K562 (cell line): ENCODE measurements around the gene ASB13. TPM values are rescaled to one million over a fixed set of nuclear protein-coding genes. Genes with fewer than 3 reads are reported as not detected.

Source experiments
- ATAC-seq: fragments of 200-7000 bp; cut with Tn5 transposase; 3 replicates; pipeline ENCODE4 v1.9.1; 2020; ENCODE audit warnings: moderate library complexity
- BruUV-seq: library from RNA; stranded (reverse); fragments of 400-500 nt; replicated peaks from 2 replicates; lab custom pipeline; 2021; lab: Mats Ljungman, UMichigan
- CTCF ChIA-PET: fragments of 300-600 bp; formaldehyde crosslinking; extraction: SDS; loops from one replicate; lab custom pipeline; 2021; ENCODE audit warnings: low intra/inter-chr PET ratio; lab: Yijun Ruan, JAX
- POLR2A ChIA-PET: fragments of 300-600, 350-650 bp; sonication (Branson Sonifier 250); formaldehyde crosslinking; extraction: SDS; loops from one replicate; lab custom pipeline; 2021; ENCODE audit warnings: antibody characterized with exemption, inconsistent platforms; lab: Yijun Ruan, JAX
- DNase-seq, 4 experiments: peaks; one replicate each; pipeline versions ENCODE4 v3.0.0 to v3.0.0-alpha.2; 2011 to 2018; ENCODE audit warnings: low spot score in 3 of 4, mixed read lengths in 3 of 4; ENCODE audit errors: extremely low read depth in 1 of 4
- FAIRE-seq: peaks from 2 replicates; lab custom pipeline; 2011; peaks lifted over from hg19 to GRCh38; lab: Jason Lieb, UNC
- H2AFZ ChIP-seq: 2 replicates; pipeline ENCODE4 v1.6.0; 2011; ENCODE audit warnings: low read depth, low read length, control low read depth, inconsistent platforms
- H3K27ac ChIP-seq: fragments of 200-600 bp; 3 replicates; pipeline ENCODE4 v1.8.0; 2011; ENCODE audit warnings: low read depth, mild to moderate bottlenecking, control low read depth, inconsistent platforms, low read length, moderate library complexity, mixed read lengths; ENCODE audit errors: extremely low read depth
- H3K27me3 ChIP-seq, 2 experiments: fragments of 300-600 bp in 1 of 2; 2 replicates in 1 of 2; 3 replicates in 1 of 2; pipeline versions ENCODE4 v1.6.0 to v1.8.0; 2011; ENCODE audit warnings: inconsistent platforms in 2 of 2, low read length in 2 of 2, mild to moderate bottlenecking in 1 of 2, mixed read lengths in 1 of 2, moderate library complexity in 1 of 2; ENCODE audit not compliant: control insufficient read depth in 2 of 2, insufficient read depth in 2 of 2
- H3K36me3 ChIP-seq: fragments of 300-600 bp; 3 replicates; pipeline ENCODE4 v1.8.0; 2011; ENCODE audit warnings: mild to moderate bottlenecking, low read length, inconsistent platforms; ENCODE audit not compliant: control insufficient read depth, insufficient read depth
- H3K4me1 ChIP-seq, 2 experiments: fragments of 200-600 bp in 1 of 2; replicated peaks in 1 of 2; 2 replicates in 1 of 2; 3 replicates in 1 of 2; pipeline versions ENCODE4 v1.5.1 to v1.8.0; 2011; ENCODE audit warnings: inconsistent platforms in 2 of 2, low read length in 2 of 2, mild to moderate bottlenecking in 1 of 2, mixed read lengths in 1 of 2, moderate library complexity in 1 of 2; ENCODE audit not compliant: control insufficient read depth in 2 of 2, insufficient read depth in 2 of 2
- H3K4me2 ChIP-seq: 2 replicates; pipeline ENCODE4 v1.6.1; 2011; ENCODE audit warnings: low read length, control low read depth, inconsistent platforms, mixed read lengths; ENCODE audit not compliant: insufficient read depth
- H3K4me3 ChIP-seq: fragments of 200-600 bp; sonication (generic), shearing (Covaris generic); 2 replicates; pipeline ENCODE4 v1.5.1; 2016; ENCODE audit warnings: control low read depth, inconsistent platforms
- H3K79me2 ChIP-seq: fragments of 200-600 bp; 3 replicates; pipeline ENCODE4 v1.8.0; 2011; ENCODE audit warnings: low read length, inconsistent platforms; ENCODE audit not compliant: control insufficient read depth, insufficient read depth
- H3K9ac ChIP-seq, 2 experiments: 2 replicates each; pipeline versions ENCODE4 v1.6.0 to v1.6.1; 2011; ENCODE audit warnings: low read depth in 2 of 2, low read length in 2 of 2, control low read depth in 1 of 2, inconsistent platforms in 1 of 2, mild to moderate bottlenecking in 1 of 2, mixed read lengths in 1 of 2; ENCODE audit not compliant: insufficient read depth in 1 of 2
- H3K9me1 ChIP-seq: one replicate; pipeline ENCODE4 v1.6.0; 2011; ENCODE audit warnings: inconsistent platforms, mild to moderate bottlenecking, low read length, moderate library complexity; ENCODE audit not compliant: control insufficient read depth, insufficient read depth
- H3K9me3 ChIP-seq: replicated peaks from 2 replicates; pipeline ENCODE4 v1.5.1; 2011; ENCODE audit warnings: low read depth, low read length, inconsistent platforms; ENCODE audit not compliant: control insufficient read depth, insufficient read depth
- H4K20me1 ChIP-seq: replicated peaks from 2 replicates; pipeline ENCODE4 v1.6.1; 2011; ENCODE audit warnings: low read length, inconsistent platforms, mixed read lengths; ENCODE audit not compliant: control insufficient read depth, insufficient read depth
- CEBPG ChIP-seq, 3 experiments: fragments of 200-800 bp in 1 of 3; sonication (Bioruptor generic) in 1 of 3; sonication (generic) in 1 of 3; formaldehyde crosslinking in 1 of 3; IDR thresholded peaks in 2 of 3; conservative IDR thresholded peaks in 1 of 3; 2 replicates each; pipeline versions ENCODE4 v1.6.1 to v1.8.0; 2016 to 2022; ENCODE audit warnings: missing compliant biosample characterization in 2 of 3, missing genetic modification characterization in 2 of 3, mild to moderate bottlenecking in 1 of 3, missing genetic modification reagents in 1 of 3
- FOXM1 ChIP-seq, 2 experiments: fragments of 450-650 bp in 1 of 2; sonication (generic) in 1 of 2; formaldehyde crosslinking in 1 of 2; IDR thresholded peaks; 2 replicates each; pipeline versions ENCODE4 v1.6.1 to v1.9.0; 2017 to 2022; ENCODE audit warnings: low read depth in 2 of 2, mild to moderate bottlenecking in 2 of 2, missing genetic modification reagents in 1 of 2, moderate library complexity in 1 of 2
- NCOA6 ChIP-seq: fragments of 450-650 bp; IDR thresholded peaks from 2 replicates; pipeline ENCODE4 v1.6.1; 2017; ENCODE audit warnings: mild to moderate bottlenecking
- NFRKB ChIP-seq: fragments of 450-650 bp; IDR thresholded peaks from 2 replicates; pipeline ENCODE4 v1.6.1; 2016; ENCODE audit warnings: low read depth
- ZNF23 ChIP-seq: fragments of 250-450 bp; sonication (Bioruptor Pico); IDR thresholded peaks from 2 replicates; pipeline ENCODE4 v1.4.0; 2020; ENCODE audit warnings: mild to moderate bottlenecking
- ZNF232 ChIP-seq: sonication (generic); formaldehyde crosslinking; IDR thresholded peaks from 2 replicates; pipeline ENCODE4 v1.8.0; 2022; ENCODE audit warnings: mild to moderate bottlenecking, missing genetic modification reagents
- whole genome bisulfite sequencing: fragments of 100-300 bp; shearing (Covaris generic); methylation state at CpG from one replicate; pipeline ENCODE4 v1.1.6; 2016; ENCODE audit warnings: low coverage, mixed read lengths; ENCODE audit not compliant: insufficient coverage; ENCODE audit errors: missing lambda C conversion rate; 5-methylcytosine and 5-hydroxymethylcytosine counted together
- in situ Hi-C: fragments of 300-500 bp; cut with MboI; formaldehyde crosslinking; loops from 4 replicates; pipeline ENCODE4 v1.15.0; 2018; ENCODE audit warnings: inconsistent platforms, mixed read lengths
- intact Hi-C: fragments of 100-400 bp; cut with micrococcal nuclease; formaldehyde crosslinking; loops from 2 replicates; pipeline ENCODE4 v1.14.2; 2022
- polyA plus RNA-seq, 8 experiments: library from polyadenylated mRNA; depleted of rRNA in 4 of 8; stranded (reverse) in 5 of 8; unstranded in 3 of 8; fragments of >200 nt; fragmentation: Nextera tagmentation in 2 of 8; fragmentation: Illumina TruSeq in 1 of 8; extraction: Ambion mirVana in 2 of 8; extraction: Trizol in 1 of 8; gene quantifications; 2 replicates each; pipeline versions ENCODE4 v1.2.1 to v1.2.3, GENCODE V29; 2011 to 2014; ENCODE audit warnings: inconsistent platforms in 1 of 8, missing spikeins in 1 of 8
- total RNA-seq, 7 experiments: library from RNA; depleted of rRNA in 6 of 7; stranded (reverse); fragments of >200 nt in 6 of 7; fragmentation: Illumina TruSeq in 2 of 7; extraction: Trizol in 2 of 7; gene quantifications; 2 replicates each; pipeline versions ENCODE4 v1.2.1 to v1.2.3, GENCODE V29; 2011 to 2021; ENCODE audit warnings: low replicate concordance in 1 of 7
- TF ChIP-seq, protein P1 (sequence below): sonication (generic); formaldehyde crosslinking; IDR thresholded peaks from 2 replicates; pipeline ENCODE4 v1.5.0; 2020; ENCODE audit warnings: missing genetic modification reagents

ASB13 gene
- total and polyA plus RNA-seq, 9 of the 15 experiments (the other 6 are each of a cell fraction or from before 2014, with no cell fraction given), result 5.2 to 28.8 (median 16.9) TPM

DNA sequence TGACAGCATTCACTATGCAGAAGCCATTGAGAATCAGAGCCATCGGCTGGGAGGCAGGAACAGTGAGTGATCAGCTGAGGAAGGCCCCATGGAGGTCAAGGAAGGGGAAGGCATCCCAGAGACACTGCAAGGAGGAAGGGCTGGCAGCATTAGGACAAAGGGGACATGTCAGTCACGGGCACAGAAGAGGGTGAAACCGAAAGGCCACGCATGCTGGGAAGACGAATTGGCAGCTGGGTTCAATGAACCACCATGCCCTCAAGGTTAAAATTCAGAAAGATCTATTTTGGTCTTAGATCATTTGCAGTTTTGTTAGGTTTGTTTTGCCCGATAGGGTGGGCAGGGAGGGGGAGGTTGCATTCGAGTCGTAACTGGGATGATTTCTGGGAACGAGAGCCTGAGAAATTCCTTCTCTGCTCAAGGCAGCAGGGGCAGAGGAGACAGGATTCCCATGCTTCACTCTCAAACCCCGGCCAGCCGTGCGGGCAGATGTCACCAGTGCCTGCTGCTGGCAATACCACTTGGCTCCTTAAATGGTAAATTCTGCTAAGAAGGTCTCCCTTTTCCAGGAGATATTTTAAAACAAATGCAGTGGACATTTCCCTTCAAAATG lies 57.7 kb downstream of the ASB13 start:
- no peak for ATAC-seq
- POLR2A ChIA-PET, result interaction anchor here (0.6 to 1.6 kb wide), 2 partner anchors 37 to 149 kb away, joined by 4 to 6 read pairs; no protein-coding TSS in a partner anchor

More for the DNA sequence above, 57.7 kb downstream of the ASB13 start:
- H3K9ac ChIP-seq, result peak overlapping the region in 1 of 2 experiments; percentile 29; a peak in 1 of 4 replicates
- FAIRE-seq (no peak), DNase-seq (no peak)
- H2AFZ ChIP-seq, result 0 out of 2 replicates have a peak overlapping the region, but pooled peaks have one; percentile 19
- intact Hi-C loops (loop anchor here (5.0 kb wide), 1 partner anchor 166 kb away; no protein-coding TSS in a partner anchor), in situ Hi-C loops (no loop called here)
- H3K9me1 ChIP-seq, result no peaks in the 10 kb centered on the region
- WGBS, result 49% methylated on average over 9 of the region's 12 CpGs
- CTCF ChIA-PET, result no interaction called here
- H3K4me3 ChIP-seq, result no peak overlapping the region
- H3K79me2 ChIP-seq, result no peaks in the 10 kb centered on the region
- no TSS peak for BruUV-seq
- H3K9me3 ChIP-seq, result no peaks in the 10 kb centered on the region
- H3K27ac ChIP-seq, result no peak overlapping the region
- H3K4me1 ChIP-seq, result peaks cover 4 to 5% of the 10 kb centered on the region in 2 experiments; a peak in 2 of 5 replicates
- TF ChIP-seq ZNF23 (CRISPR knock-in tag) (no peak), NCOA6 (no peak), CEBPG (CRISPR knock-in tag; IDR thresholded peaks at IDR 0.05) (no peak), CEBPG (tag; conservative IDR thresholded peaks at IDR 0.05 in 1 of 2, IDR thresholded peaks at IDR 0.05 in 1 of 2) (no peak), ZNF232 (CRISPR knock-in tag) (no peak), FOXM1 (IDR thresholded peaks at IDR 0.05; ENCODE audit: low read depth) (no peak), FOXM1 (CRISPR knock-in tag; IDR thresholded peaks at IDR 0.05; ENCODE audit: low read depth) (no peak), NFRKB (no peak)
- TF ChIP-seq, protein P1, sequence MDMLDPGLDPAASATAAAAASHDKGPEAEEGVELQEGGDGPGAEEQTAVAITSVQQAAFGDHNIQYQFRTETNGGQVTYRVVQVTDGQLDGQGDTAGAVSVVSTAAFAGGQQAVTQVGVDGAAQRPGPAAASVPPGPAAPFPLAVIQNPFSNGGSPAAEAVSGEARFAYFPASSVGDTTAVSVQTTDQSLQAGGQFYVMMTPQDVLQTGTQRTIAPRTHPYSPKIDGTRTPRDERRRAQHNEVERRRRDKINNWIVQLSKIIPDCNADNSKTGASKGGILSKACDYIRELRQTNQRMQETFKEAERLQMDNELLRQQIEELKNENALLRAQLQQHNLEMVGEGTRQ (CRISPR knock-in tag), result no peak
- no peaks in the 10 kb centered on the region for H4K20me1 ChIP-seq
- H3K4me2 ChIP-seq, result no peak overlapping the region
- no peaks in the 10 kb centered on the region for H3K36me3 ChIP-seq
- H3K27me3 ChIP-seq, result peaks cover 0 to 6% of the 10 kb centered on the region in 2 experiments; a peak in 1 of 5 replicates
